GM10266 (cell line): Measurements from ENCODE around the gene TMEM255B.
"Not testable (repeated sequence)": the region's sequence is repeated elsewhere in the genome, so short reads cannot be mapped to it uniquely, and the experiment has no call there.

Experiments used
- DNase-seq: peaks from one replicate; pipeline ENCODE4 v3.0.0; 2012; ENCODE audit errors: extremely low spot score
- CTCF ChIP-seq: IDR thresholded peaks from 2 replicates; pipeline ENCODE4 v1.5.1; 2012; ENCODE audit warnings: mild to moderate bottlenecking, low read depth; ENCODE audit not compliant: control insufficient read depth, insufficient read depth; ENCODE audit errors: missing control alignments

The TMEM255B gene

GRCh38 chr13:113758651-113759524 lies at the start of gene TMEM255B:
TMEM255B (plus strand) TSS chr13:113759226; CDS start chr13:113759270, 44 bp downstream.
- TF ChIP-seq CTCF, result peak; percentile 19
- peak; percentile 94 for DNase-seq

- TF ChIP-seq CTCF, result no peak
- no peak for DNase-seq
Observed at GRCh38 chr13:113722921-113723320, 36.1 kb upstream of the TMEM255B start.

- no peak for TF ChIP-seq CTCF
- no peak for DNase-seq
Observed at GRCh38 chr13:113723410-113724015, 35.5 kb upstream of the TMEM255B start.

GRCh38 chr13:113724016-113724758 lies 34.8 kb upstream of the TMEM255B start:
- DNase-seq, result no peak
- TF ChIP-seq CTCF, result no peak

GRCh38 chr13:113724780-113725315 lies 34.2 kb upstream of the TMEM255B start:
- TF ChIP-seq CTCF, result peak; percentile 74
- peak; percentile 85 for DNase-seq

- DNase-seq, result not testable (repeated sequence)
Observed at GRCh38 chr13:113725329-113726105, 33.5 kb upstream of the TMEM255B start.

- DNase-seq, result not testable (repeated sequence)
Observed at GRCh38 chr13:113726106-113726821, 32.8 kb upstream of the TMEM255B start.
